ENCODE results near the gene RMND1. TPM values are rescaled to one million over a fixed set of nuclear protein-coding genes. Genes with fewer than 3 reads are reported as not detected.

RMND1 gene
- total RNA-seq, 1 experiment from 2014 or later: 23.3 TPM

DNA sequence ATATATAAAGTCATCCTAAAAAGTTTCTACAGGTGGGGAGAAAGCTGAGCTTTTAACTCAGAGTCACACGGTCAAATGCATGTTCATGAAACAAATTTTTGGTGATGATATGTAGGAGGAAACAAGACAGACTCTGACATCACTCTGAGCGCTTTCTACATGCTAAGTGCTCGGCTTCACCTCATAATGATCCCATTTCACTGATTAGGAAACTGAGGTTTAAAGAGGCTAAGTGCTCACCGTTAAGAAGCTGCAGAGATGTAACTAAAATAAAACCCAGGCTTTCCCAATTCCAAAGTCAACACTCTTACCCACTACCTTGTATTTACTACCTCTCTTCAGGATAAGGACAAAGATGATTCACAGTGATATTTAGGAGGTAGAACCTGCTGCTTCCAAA lies 4.7 kb downstream of the RMND1 start (continued):
- TF ChIP-seq STAT6 (CRISPR knock-in tag; conservative IDR thresholded peaks at IDR 0.05; ENCODE audit: low read depth) (no peak), RELA (CRISPR knock-in tag; IDR thresholded peaks at IDR 0.05; ENCODE audit: borderline replicate concordance) (no peak), NFYB (CRISPR knock-in tag; conservative IDR thresholded peaks at IDR 0.05; ENCODE audit: low read depth) (no peak), ZNF416 (CRISPR knock-in tag; IDR thresholded peaks at IDR 0.05) (no peak), PRRX2 (CRISPR knock-in tag; IDR thresholded peaks at IDR 0.05) (no peak), E2F4 (CRISPR knock-in tag; IDR thresholded peaks at IDR 0.05; ENCODE audit: borderline replicate concordance, low read depth) (no peak), SMAD4 (CRISPR knock-in tag; IDR thresholded peaks at IDR 0.05) (no peak), FOXP1 (CRISPR knock-in tag; IDR thresholded peaks at IDR 0.05; ENCODE audit: borderline replicate concordance) (no peak)

- ATAC-seq: no peak
- H3K4me1 Mint-ChIP-seq: no peaks in the 10 kb centered on the region
- H3K9me3 Mint-ChIP-seq: no peaks in the 10 kb centered on the region
- CTCF ChIA-PET: no interaction called here
- H3K27me3 Mint-ChIP-seq (ENCODE audit: low read depth): no peaks in the 10 kb centered on the region
- POLR2A ChIA-PET: no interaction called here
- H3K4me3 Mint-ChIP-seq: no peak overlapping the region
- no peak overlapping the region for H3K27ac Mint-ChIP-seq
- no peak for DNase-seq (ENCODE audit: low spot score)
- peaks cover 5% of the 10 kb centered on the region for H3K36me3 Mint-ChIP-seq
- TF ChIP-seq NR3C1 (CRISPR knock-in tag; conservative IDR thresholded peaks at IDR 0.05; ENCODE audit: low read depth) (no peak), E2F4 (CRISPR knock-in tag; IDR thresholded peaks at IDR 0.05; ENCODE audit: borderline replicate concordance, low read depth) (no peak), ZNF423 (CRISPR knock-in tag; IDR thresholded peaks at IDR 0.05) (no peak), ZNF416 (CRISPR knock-in tag; IDR thresholded peaks at IDR 0.05) (no peak), CTCF (IDR thresholded peaks at IDR 0.05) (no peak), E2F5 (CRISPR knock-in tag; IDR thresholded peaks at IDR 0.05) (no peak), NFE2L1 (CRISPR knock-in tag; IDR thresholded peaks at IDR 0.05) (no peak), GTF2I (CRISPR knock-in tag; conservative IDR thresholded peaks at IDR 0.05) (no peak), FOXJ3 (CRISPR knock-in tag; IDR thresholded peaks at IDR 0.05; ENCODE audit: borderline replicate concordance) (no peak), KAT7 (CRISPR knock-in tag; IDR thresholded peaks at IDR 0.05; ENCODE audit: borderline replicate concordance) (no peak), ZNF138 (CRISPR knock-in tag; conservative IDR thresholded peaks at IDR 0.05) (no peak), ZBTB43 (CRISPR knock-in tag; IDR thresholded peaks at IDR 0.05) (no peak)
- TF ChIP-seq, protein P1, sequence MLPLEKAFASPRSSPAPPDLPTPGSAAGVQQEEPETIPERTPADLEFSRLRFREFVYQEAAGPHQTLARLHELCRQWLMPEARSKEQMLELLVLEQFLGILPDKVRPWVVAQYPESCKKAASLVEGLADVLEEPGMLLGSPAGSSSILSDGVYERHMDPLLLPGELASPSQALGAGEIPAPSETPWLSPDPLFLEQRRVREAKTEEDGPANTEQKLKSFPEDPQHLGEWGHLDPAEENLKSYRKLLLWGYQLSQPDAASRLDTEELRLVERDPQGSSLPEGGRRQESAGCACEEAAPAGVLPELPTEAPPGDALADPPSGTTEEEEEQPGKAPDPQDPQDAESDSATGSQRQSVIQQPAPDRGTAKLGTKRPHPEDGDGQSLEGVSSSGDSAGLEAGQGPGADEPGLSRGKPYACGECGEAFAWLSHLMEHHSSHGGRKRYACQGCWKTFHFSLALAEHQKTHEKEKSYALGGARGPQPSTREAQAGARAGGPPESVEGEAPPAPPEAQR (CRISPR knock-in tag; IDR thresholded peaks at IDR 0.05): no peak
- TF ChIP-seq, protein P2, sequence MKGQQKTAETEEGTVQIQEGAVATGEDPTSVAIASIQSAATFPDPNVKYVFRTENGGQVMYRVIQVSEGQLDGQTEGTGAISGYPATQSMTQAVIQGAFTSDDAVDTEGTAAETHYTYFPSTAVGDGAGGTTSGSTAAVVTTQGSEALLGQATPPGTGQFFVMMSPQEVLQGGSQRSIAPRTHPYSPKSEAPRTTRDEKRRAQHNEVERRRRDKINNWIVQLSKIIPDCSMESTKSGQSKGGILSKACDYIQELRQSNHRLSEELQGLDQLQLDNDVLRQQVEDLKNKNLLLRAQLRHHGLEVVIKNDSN (CRISPR knock-in tag; IDR thresholded peaks at IDR 0.05): no peak
- TF ChIP-seq, protein P3, sequence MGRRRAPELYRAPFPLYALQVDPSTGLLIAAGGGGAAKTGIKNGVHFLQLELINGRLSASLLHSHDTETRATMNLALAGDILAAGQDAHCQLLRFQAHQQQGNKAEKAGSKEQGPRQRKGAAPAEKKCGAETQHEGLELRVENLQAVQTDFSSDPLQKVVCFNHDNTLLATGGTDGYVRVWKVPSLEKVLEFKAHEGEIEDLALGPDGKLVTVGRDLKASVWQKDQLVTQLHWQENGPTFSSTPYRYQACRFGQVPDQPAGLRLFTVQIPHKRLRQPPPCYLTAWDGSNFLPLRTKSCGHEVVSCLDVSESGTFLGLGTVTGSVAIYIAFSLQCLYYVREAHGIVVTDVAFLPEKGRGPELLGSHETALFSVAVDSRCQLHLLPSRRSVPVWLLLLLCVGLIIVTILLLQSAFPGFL (CRISPR knock-in tag; IDR thresholded peaks at IDR 0.05; ENCODE audit: borderline replicate concordance): no peak
- TF ChIP-seq, protein P4, sequence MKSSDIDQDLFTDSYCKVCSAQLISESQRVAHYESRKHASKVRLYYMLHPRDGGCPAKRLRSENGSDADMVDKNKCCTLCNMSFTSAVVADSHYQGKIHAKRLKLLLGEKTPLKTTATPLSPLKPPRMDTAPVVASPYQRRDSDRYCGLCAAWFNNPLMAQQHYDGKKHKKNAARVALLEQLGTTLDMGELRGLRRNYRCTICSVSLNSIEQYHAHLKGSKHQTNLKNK (CRISPR knock-in tag; IDR thresholded peaks at IDR 0.05): no peak
Observed at GRCh38 chr6:151445482-151445881, 6.4 kb downstream of the RMND1 start.

Measured in WTC11 (cell line).